ENCODE results near the gene CDH22.
A peak's percentile ranks its signal among the peaks of the same experiment; 100 is the strongest.

CDH22 gene

GRCh38 chr20:46179862-46180261 lies 128.4 kb downstream of the CDH22 start:
- Mint-ChIP-seq H3K27me3 (ENCODE audit: low read depth) (peaks cover 54% of the 10 kb centered on the region), H3K9me3 (no peaks in the 10 kb centered on the region), H3K27ac (no peak overlapping the region), H3K4me3 (no peak overlapping the region), H3K4me1 (peaks cover 34% of the 10 kb centered on the region), H3K36me3 (ENCODE audit: low read depth) (no peaks in the 10 kb centered on the region)
- TF ChIP-seq CTCF (IDR thresholded peaks at IDR 0.05; ENCODE audit: unreplicated experiment in 3 of 3): no peak

- Mint-ChIP-seq H3K36me3 (ENCODE audit: low read depth) (no peaks in the 10 kb centered on the region), H3K9me3 (no peaks in the 10 kb centered on the region), H3K4me1 (peaks cover 34% of the 10 kb centered on the region), H3K27me3 (ENCODE audit: low read depth) (peaks cover 63% of the 10 kb centered on the region), H3K4me3 (no peak overlapping the region), H3K27ac (no peak overlapping the region)
- no peak for TF ChIP-seq CTCF (IDR thresholded peaks at IDR 0.05; ENCODE audit: unreplicated experiment in 3 of 3)
These were observed 129.4 kb downstream of the CDH22 start for GRCh38 chr20:46178891-46179290.

- no peak for TF ChIP-seq CTCF (IDR thresholded peaks at IDR 0.05; ENCODE audit: unreplicated experiment in 3 of 3)
- H3K9me3 Mint-ChIP-seq: no peaks in the 10 kb centered on the region
- H3K27ac Mint-ChIP-seq: no peak overlapping the region
- peaks cover 74% of the 10 kb centered on the region for H3K27me3 Mint-ChIP-seq (ENCODE audit: low read depth)
- H3K36me3 Mint-ChIP-seq (ENCODE audit: low read depth): no peaks in the 10 kb centered on the region
- peaks cover 33% of the 10 kb centered on the region for H3K4me1 Mint-ChIP-seq
- no peak overlapping the region for H3K4me3 Mint-ChIP-seq
These were observed 130.5 kb downstream of the CDH22 start for GRCh38 chr20:46177768-46178167.

GRCh38 chr20:46176739-46177378 lies 131.4 kb downstream of the CDH22 start:
- Mint-ChIP-seq H3K4me1 (peaks cover 24% of the 10 kb centered on the region), H3K36me3 (ENCODE audit: low read depth) (no peaks in the 10 kb centered on the region), H3K27ac (no peak overlapping the region), H3K4me3 (no peak overlapping the region), H3K27me3 (ENCODE audit: low read depth) (peaks cover 77% of the 10 kb centered on the region), H3K9me3 (no peaks in the 10 kb centered on the region)
- TF ChIP-seq CTCF (IDR thresholded peaks at IDR 0.05; ENCODE audit: unreplicated experiment in 3 of 3): no peak

- H3K27me3 Mint-ChIP-seq (ENCODE audit: low read depth): peaks cover 86% of the 10 kb centered on the region
- H3K4me3 Mint-ChIP-seq: no peak overlapping the region
- H3K27ac Mint-ChIP-seq: no peak overlapping the region
- no peaks in the 10 kb centered on the region for H3K36me3 Mint-ChIP-seq (ENCODE audit: low read depth)
- peaks cover 24% of the 10 kb centered on the region for H3K4me1 Mint-ChIP-seq
- H3K9me3 Mint-ChIP-seq: no peaks in the 10 kb centered on the region
- no peak for TF ChIP-seq CTCF (IDR thresholded peaks at IDR 0.05; ENCODE audit: unreplicated experiment in 3 of 3)
These were observed 133.2 kb downstream of the CDH22 start for GRCh38 chr20:46175127-46175494.

GRCh38 chr20:46174469-46175126 lies 133.7 kb downstream of the CDH22 start:
- H3K4me3 Mint-ChIP-seq: no peak overlapping the region
- peaks cover 19% of the 10 kb centered on the region for H3K4me1 Mint-ChIP-seq
- peaks cover 84% of the 10 kb centered on the region for H3K27me3 Mint-ChIP-seq (ENCODE audit: low read depth)
- no peaks in the 10 kb centered on the region for H3K9me3 Mint-ChIP-seq
- no peaks in the 10 kb centered on the region for H3K36me3 Mint-ChIP-seq (ENCODE audit: low read depth)
- H3K27ac Mint-ChIP-seq: no peak overlapping the region
- TF ChIP-seq CTCF (IDR thresholded peaks at IDR 0.05; ENCODE audit: unreplicated experiment in 3 of 3): peak; percentile 49 to 60 (median 55)

All from nephron (organoid).